Activated B cell treated with CpG ODN at 0.5 μM for 24 hours (primary cell): ENCODE results near the gene SF3B6. TPM values are rescaled to one million over a fixed set of nuclear protein-coding genes. Genes with fewer than 3 reads are reported as not detected.

ENCODE experiments used
- ATAC-seq: fragments of 200-7000 bp; cut with Tn5 transposase; one replicate; pipeline ENCODE4 v1.10.0; 2021; ENCODE audit warnings: low read depth, mild to moderate bottlenecking, moderate library complexity
- CTCF ChIA-PET: fragments of 350-600 bp; sonication (Branson Sonifier 250); formaldehyde crosslinking; loops from one replicate; lab custom pipeline; 2021; ENCODE audit warnings: antibody characterized with exemption; lab: Charles Lee
- POLR2A ChIA-PET: fragments of 350-600 bp; sonication (Branson Sonifier 250); formaldehyde crosslinking; loops from one replicate; lab custom pipeline; 2021; ENCODE audit warnings: antibody characterized with exemption; lab: Charles Lee
- DNase-seq: peaks from one replicate; pipeline ENCODE4 v3.0.0; 2022
- H3K27ac Mint-ChIP-seq: one replicate; pipeline ENCODE4 v1.8.0; 2020; ENCODE audit warnings: mixed read lengths
- H3K27me3 Mint-ChIP-seq: one replicate; pipeline ENCODE4 v1.8.0; 2021; ENCODE audit warnings: mixed read lengths
- H3K36me3 Mint-ChIP-seq: one replicate; pipeline ENCODE4 v1.8.0; 2021; ENCODE audit warnings: low read depth, mixed read lengths
- H3K4me1 Mint-ChIP-seq: one replicate; pipeline ENCODE4 v1.8.0; 2021; ENCODE audit warnings: mixed read lengths
- H3K4me3 Mint-ChIP-seq: one replicate; pipeline ENCODE4 v1.8.0; 2020; ENCODE audit warnings: mild to moderate bottlenecking, mixed read lengths
- H3K9me3 Mint-ChIP-seq: one replicate; pipeline ENCODE4 v1.8.0; 2020; ENCODE audit warnings: mixed read lengths
- intact Hi-C: fragments of 100-400 bp; cut with micrococcal nuclease; formaldehyde crosslinking; loops from one replicate; pipeline ENCODE4 v1.15.1; 2024
- total RNA-seq: library from RNA; stranded (reverse); gene quantifications from 2 replicates; pipeline ENCODE4 v1.2.3, GENCODE V29; 2022
- TF ChIP-seq, protein P1 (sequence below): fragments of 200-600 bp; IDR thresholded peaks from one replicate; pipeline ENCODE4 v1.8.0; 2022; ENCODE audit warnings: antibody characterized with exemption, mild to moderate bottlenecking

The SF3B6 gene
- total RNA-seq, 1 donor from 2014 or later = 70.4 TPM

DNA sequence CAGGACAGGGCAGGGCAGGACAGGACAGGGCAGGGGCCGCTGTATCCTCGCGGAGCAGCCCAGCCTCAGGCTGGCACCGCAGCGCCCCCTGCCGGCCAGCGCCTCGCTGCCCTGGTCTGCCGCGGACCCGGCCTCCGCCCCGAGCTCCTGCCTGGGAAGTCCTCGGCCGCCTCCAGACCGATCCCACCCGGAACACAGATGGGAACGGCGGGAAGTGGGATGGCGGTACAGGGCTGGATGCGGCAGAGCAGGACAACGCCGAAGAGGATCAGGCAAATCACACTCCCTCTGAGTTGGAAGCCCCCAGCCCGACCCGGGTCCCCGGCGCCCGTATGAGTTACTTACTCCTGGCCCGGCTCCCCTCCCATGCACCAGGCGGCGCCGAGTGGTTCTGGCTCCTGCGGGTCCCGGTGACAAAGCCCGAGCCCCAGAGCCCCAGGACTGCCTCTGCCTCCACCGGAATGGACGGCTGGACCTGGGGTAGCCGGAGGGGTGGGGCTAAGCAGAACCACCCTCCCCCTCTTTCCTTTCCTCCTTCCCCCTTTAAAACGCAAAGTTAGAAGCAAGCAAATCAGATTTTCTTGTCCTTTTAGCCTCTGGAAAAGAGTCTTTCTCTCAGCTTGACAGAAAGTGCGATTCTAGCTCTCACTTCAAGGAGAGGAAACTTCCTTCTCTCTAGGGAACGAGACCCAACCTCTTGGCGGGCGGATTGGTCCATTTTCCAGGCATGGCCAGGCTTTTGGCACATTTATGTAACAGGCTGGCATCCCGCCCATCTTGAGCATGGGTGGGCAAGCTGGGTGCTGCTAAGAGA, 8.5 kb upstream of the SF3B6 start, which contains the start of gene TP53I3:
Gene TP53I3, minus strand, starts transcription at position 449 of the 814 bp plus-strand sequence. CDS start 508 bp downstream, outside the sequence.
- no peaks in the 10 kb centered on the region for H3K27me3 Mint-ChIP-seq
- intact Hi-C loops = loop anchor here (1.0 to 10.0 kb wide), 9 partner anchors 8 to 450 kb away; partner anchors contain the start of genes ATAD2B, FAM228B, PFN4 and SF3B6
- ChIA-PET CTCF (interaction anchor here (0.6 to 4.0 kb wide), 26 partner anchors 9 to 280 kb away, joined by 3 to 86 read pairs (median 4); partner anchors contain the start of genes ATAD2B, FAM228B, PFN4 and SF3B6), POLR2A (interaction anchor here (0.6 to 4.0 kb wide), 11 partner anchors 9 to 328 kb away, joined by 3 to 53 read pairs (median 5); partner anchors contain the start of genes ATAD2B, FAM228B, SF3B6 and WDCP)
- peak within 1 kb of the TSS; percentile 92 for H3K27ac Mint-ChIP-seq
- DNase-seq (peak; percentile 93), ATAC-seq (peak; percentile 85)
- peaks cover 16% of the 10 kb centered on the region for H3K4me1 Mint-ChIP-seq
- peaks cover 16% of the 10 kb centered on the region for H3K36me3 Mint-ChIP-seq
- no peaks in the 10 kb centered on the region for H3K9me3 Mint-ChIP-seq
- peak within 1 kb of the TSS; percentile 92 for H3K4me3 Mint-ChIP-seq
- TF ChIP-seq, protein P1, sequence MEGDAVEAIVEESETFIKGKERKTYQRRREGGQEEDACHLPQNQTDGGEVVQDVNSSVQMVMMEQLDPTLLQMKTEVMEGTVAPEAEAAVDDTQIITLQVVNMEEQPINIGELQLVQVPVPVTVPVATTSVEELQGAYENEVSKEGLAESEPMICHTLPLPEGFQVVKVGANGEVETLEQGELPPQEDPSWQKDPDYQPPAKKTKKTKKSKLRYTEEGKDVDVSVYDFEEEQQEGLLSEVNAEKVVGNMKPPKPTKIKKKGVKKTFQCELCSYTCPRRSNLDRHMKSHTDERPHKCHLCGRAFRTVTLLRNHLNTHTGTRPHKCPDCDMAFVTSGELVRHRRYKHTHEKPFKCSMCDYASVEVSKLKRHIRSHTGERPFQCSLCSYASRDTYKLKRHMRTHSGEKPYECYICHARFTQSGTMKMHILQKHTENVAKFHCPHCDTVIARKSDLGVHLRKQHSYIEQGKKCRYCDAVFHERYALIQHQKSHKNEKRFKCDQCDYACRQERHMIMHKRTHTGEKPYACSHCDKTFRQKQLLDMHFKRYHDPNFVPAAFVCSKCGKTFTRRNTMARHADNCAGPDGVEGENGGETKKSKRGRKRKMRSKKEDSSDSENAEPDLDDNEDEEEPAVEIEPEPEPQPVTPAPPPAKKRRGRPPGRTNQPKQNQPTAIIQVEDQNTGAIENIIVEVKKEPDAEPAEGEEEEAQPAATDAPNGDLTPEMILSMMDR = peak; percentile 72

DNA sequence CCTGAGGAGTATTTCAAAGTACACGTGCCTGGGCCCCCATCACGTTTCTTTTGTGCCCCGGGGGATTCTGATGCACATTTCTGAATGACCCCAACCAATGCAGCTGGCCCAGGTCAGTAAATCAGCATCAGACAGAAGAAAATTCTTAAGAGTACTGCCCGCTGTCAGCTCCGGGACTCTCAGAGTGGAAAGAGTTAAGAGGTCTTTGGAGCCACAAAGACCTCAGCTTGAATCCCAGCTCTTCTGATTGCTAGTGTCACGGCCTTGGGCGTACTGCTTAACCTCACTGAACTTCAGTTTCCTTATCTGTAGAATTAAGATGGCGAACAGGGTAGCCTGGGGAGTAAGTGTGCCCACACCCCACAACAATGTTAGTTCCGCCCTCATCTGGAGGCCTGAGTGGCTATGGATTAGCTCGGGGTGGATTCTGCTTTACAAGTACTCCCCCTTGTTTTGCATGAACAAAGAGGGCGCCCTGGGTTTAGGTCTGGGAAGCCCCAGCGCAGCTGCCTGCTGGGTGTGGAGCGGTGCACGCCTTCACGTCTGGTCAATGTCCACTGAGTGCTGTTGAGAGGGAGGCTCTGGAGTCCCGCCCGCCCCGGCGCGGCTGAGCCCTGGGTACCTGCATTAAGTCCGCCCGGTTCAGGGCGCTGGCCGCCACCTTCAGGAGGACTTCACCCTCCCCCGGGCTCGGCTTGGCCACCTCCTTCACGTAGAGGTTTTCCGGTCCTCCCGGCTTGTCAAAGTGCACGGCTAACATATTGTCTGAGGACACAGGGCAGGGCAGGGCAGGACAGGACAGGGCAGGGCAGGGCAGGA, 7.7 kb upstream of the SF3B6 start:
- Mint-ChIP-seq H3K27me3 (no peaks in the 10 kb centered on the region), H3K27ac (peak overlapping the region; percentile 92), H3K9me3 (no peaks in the 10 kb centered on the region), H3K4me1 (peaks cover 16% of the 10 kb centered on the region), H3K36me3 (peaks cover 13% of the 10 kb centered on the region), H3K4me3 (peak overlapping the region; percentile 92)
- CTCF ChIA-PET = interaction anchor here (0.6 to 4.0 kb wide), 23 partner anchors 8 to 280 kb away, joined by 3 to 86 read pairs (median 4); partner anchors contain the start of genes ATAD2B and SF3B6
- TF ChIP-seq, protein P1 = no peak
- intact Hi-C loops = loop anchor here (1.0 to 10.0 kb wide), 9 partner anchors 7 to 449 kb away; partner anchors contain the start of genes ATAD2B, FAM228B, PFN4 and SF3B6
- DNase-seq (no peak), ATAC-seq (peak; percentile 82)
- POLR2A ChIA-PET = interaction anchor here (0.7 to 4.0 kb wide), 11 partner anchors 8 to 259 kb away, joined by 3 to 53 read pairs (median 5); partner anchors contain the start of genes ATAD2B, FAM228B, SF3B6 and WDCP

DNA sequence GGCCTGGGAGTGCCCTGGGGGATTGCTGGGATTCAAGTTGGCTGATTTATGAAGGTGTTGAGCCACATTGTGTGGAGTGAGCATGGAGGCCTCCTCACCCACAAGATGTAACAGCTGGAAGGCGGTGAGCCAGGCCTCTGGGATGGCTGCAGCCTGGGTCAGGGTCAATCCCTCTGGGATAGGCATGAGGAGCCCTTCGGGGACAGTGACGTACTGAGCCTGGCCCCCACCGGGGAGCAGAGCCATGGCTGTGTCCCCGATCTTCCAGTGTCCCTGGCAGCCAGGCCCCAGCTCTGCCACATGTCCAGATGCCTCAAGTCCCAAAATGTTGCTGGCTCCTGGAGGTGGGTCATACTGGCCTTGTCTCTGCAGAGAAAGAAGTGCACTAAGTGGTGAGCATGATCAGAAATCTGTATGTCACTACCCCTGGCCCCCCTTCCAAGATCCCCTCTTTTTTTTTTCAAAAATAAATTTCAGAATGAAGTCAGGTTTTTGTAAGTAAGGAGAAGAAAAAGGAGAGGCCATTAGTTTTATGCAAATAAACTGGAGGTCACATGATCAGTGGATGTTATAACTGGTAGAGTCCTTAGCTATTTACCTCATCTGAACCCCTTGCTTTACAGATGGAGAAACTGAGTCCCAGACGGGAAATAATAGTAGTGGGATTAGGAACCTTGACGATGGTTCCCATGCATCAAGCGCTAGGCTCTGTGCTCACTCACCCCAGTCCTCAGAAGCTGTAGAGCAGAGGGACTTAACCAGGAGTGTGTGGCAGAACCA, 6.9 kb upstream of the SF3B6 start:
- Mint-ChIP-seq H3K36me3 (peaks cover 13% of the 10 kb centered on the region), H3K4me1 (peaks cover 16% of the 10 kb centered on the region), H3K9me3 (no peaks in the 10 kb centered on the region), H3K27ac (peak overlapping the region; percentile 92), H3K4me3 (peak overlapping the region; percentile 92), H3K27me3 (no peaks in the 10 kb centered on the region)
- ChIA-PET CTCF (interaction anchor here (0.6 to 4.0 kb wide), 11 partner anchors 10 to 257 kb away, joined by 3 to 86 read pairs (median 3); partner anchors contain the start of gene ATAD2B), POLR2A (interaction anchor here (0.7 to 4.0 kb wide), 4 partner anchors 36 to 258 kb away, joined by 3 to 53 read pairs (median 12); partner anchors contain the start of genes ATAD2B and WDCP)
- ATAC-seq (no peak), DNase-seq (no peak)
- TF ChIP-seq, protein P1 = no peak
- intact Hi-C loops = loop anchor here (5.0 to 10.0 kb wide), 2 partner anchors 216 to 448 kb away; no protein-coding TSS in a partner anchor

DNA sequence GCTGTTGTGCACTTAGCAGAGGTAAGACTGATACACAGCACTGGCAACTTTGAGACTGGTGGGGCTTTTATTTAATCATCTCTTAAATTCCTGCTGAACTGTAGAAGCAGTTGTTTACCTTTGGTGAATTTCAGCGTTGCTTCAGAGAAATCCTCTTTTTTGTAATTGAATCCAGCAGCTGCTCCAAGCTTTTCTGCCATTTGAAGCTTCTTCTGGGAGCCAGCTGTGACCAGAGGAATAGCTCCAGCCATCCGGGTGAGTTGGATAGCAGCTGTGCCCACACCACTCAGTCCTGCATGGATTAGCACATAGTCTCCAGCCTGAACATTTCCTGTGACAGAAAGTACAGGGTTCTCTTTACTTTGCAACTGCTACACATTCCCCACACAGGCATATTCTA, 4.6 kb upstream of the SF3B6 start:
- H3K36me3 Mint-ChIP-seq = peaks cover 20% of the 10 kb centered on the region
- H3K27ac Mint-ChIP-seq = no peak overlapping the region
- POLR2A ChIA-PET = no interaction called here
- TF ChIP-seq, protein P1 = no peak
- H3K4me1 Mint-ChIP-seq = peaks cover 28% of the 10 kb centered on the region
- DNase-seq (no peak), ATAC-seq (no peak)
- no peak overlapping the region for H3K4me3 Mint-ChIP-seq
- no peaks in the 10 kb centered on the region for H3K9me3 Mint-ChIP-seq
- no peaks in the 10 kb centered on the region for H3K27me3 Mint-ChIP-seq
- CTCF ChIA-PET = no interaction called here
- intact Hi-C loops = loop anchor here (5.0 to 10.0 kb wide), 2 partner anchors 213 to 446 kb away; no protein-coding TSS in a partner anchor
